ENCODE measurements around the gene ARFGEF2.

DNA sequence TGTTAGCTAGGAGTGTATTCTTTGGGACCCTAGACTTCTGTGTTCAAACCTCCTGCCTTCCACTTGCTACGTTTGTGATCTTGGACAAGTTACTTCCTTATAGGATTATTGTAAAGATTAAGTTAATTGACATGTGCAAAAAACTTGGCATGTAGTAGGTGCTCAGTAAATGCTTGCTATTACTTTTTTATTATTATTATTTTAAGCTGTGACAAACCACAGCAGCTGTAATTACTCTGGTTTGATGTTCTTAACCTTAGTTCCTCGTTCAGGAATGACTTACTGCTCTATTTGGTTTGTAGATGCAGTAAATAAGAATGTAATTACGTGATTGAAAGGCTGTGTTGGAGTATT lies 3.2 kb downstream of the ARFGEF2 start:
- TF ChIP-seq POLR2AphosphoS5 (IDR thresholded peaks at IDR 0.05; ENCODE audit: insufficient read depth in 1 of 2, low read depth in 1 of 2) (no peak), POLR2A (IDR thresholded peaks at IDR 0.05) (no peak)
